Thoracic aorta (tissue), 2 donors: ENCODE results near the gene BUD31. TPM values are rescaled to one million over a fixed set of nuclear protein-coding genes. Genes with fewer than 3 reads are reported as not detected.

Source experiments
- ATAC-seq: fragments of 150-250 bp; one replicate; pipeline ENCODE4 v1.8.0; 2017; ENCODE audit warnings: low read depth; ENCODE audit not compliant: insufficient number of reproducible peaks, low FRiP score
- DNase-seq: peaks from one replicate; pipeline ENCODE4 v3.0.0-alpha.2; 2020; ENCODE audit warnings: low spot score
- H3K27ac ChIP-seq, 2 donors: fragments of 200-600 bp; sonication (generic); 1 replicate in 1 of 2; 2 replicates in 1 of 2; pipeline ENCODE4 v1.5.1; 2016; ENCODE audit warnings: mild to moderate bottlenecking in 2 of 2, moderate library complexity in 2 of 2
- H3K27me3 ChIP-seq: fragments of 200-600 bp; sonication (generic); replicated peaks from 2 replicates; pipeline ENCODE4 v1.6.0; 2016; ENCODE audit warnings: mild to moderate bottlenecking; ENCODE audit not compliant: insufficient read depth
- H3K36me3 ChIP-seq: fragments of 200-600 bp; sonication (generic); one replicate; pipeline ENCODE4 v1.5.1; 2016
- H3K4me1 ChIP-seq, 2 donors: fragments of 200-600 bp; sonication (generic); 1 replicate in 1 of 2; 2 replicates in 1 of 2; pipeline versions ENCODE4 v1.5.1 to v1.6.0; 2016; ENCODE audit warnings: low read depth in 2 of 2, mild to moderate bottlenecking in 1 of 2; ENCODE audit not compliant: control insufficient read depth in 1 of 2
- H3K4me3 ChIP-seq: fragments of 200-600 bp; sonication (generic); 2 replicates; pipeline ENCODE4 v1.5.1; 2016; ENCODE audit warnings: mild to moderate bottlenecking
- H3K9me3 ChIP-seq: fragments of 200-600 bp; sonication (generic); 2 replicates; pipeline ENCODE4 v1.5.1; 2016
- CTCF ChIP-seq: fragments of 200-600 bp; sonication (generic); IDR thresholded peaks from one replicate; pipeline ENCODE4 v1.5.1; 2019; ENCODE audit warnings: antibody characterized with exemption
- total RNA-seq, 2 donors: library from RNA; depleted of rRNA; stranded (reverse); fragments of >200 nt; gene quantifications; one replicate each; pipeline versions ENCODE4 v1.1.0 to v1.2.3, GENCODE V29; 2016

BUD31 gene
- total RNA-seq: 10 to 100 TPM; 52.3 to 78.1 TPM

GRCh38 chr7:99408379-99409191 lies at the start of gene BUD31, which contains the start of gene PDAP1:
Gene BUD31, plus strand, starts transcription at chr7:99408969. Its CDS starts 2,124 bp downstream, at chr7:99411093.
Gene PDAP1, minus strand, starts transcription at chr7:99408597. Its CDS starts 49 bp downstream, at chr7:99408548.
- Histone ChIP-seq H3K9me3 (no peaks in the 10 kb centered on the region), H3K27me3 (no peaks in the 10 kb centered on the region), H3K4me3 (peak within 1 kb of the TSS; percentile 96), H3K27ac (peak within 1 kb of the TSS; percentile 95 to 96), H3K4me1 (peaks cover 24 to 32% of the 10 kb centered on the region in 2 donors), H3K36me3 (peaks cover 31% of the 10 kb centered on the region)
- peak; percentile 62 for DNase-seq
- peak; percentile 93 for ATAC-seq
- TF ChIP-seq CTCF: no peak

DNA sequence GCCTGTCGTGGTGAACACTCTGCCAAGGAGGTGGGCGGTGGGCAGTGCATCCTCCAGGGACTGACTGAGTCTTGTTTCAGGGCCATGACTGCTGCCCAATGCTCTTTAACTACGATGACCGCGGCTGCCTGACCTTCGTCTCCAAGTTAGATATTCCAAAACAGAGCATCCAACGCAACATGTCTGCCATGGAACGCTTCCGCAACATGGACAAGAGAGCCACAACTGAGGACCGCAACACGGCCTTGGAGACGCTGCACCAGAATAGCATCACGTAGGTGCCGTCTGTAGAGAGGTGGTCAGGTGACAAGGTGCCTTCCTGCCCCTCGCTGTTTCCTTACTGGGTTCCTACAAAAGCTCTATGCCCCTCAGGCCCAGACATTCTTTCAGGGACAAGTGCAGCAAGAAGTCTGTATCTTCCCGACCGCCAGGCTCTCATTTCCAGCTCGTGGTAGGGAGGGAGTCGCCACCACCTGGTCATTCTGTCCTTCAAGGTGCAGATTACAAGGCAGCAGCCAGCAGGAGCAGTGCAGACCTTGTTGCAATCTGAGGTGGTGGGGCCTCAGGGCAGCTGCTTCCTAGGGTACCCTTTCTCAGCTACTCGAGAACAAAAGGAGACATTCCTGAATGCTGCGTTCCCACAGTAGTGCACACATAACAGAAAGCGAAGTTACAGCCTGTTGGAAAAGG lies 49.2 kb upstream of the BUD31 start:
- Histone ChIP-seq H3K4me1 (no peaks in the 10 kb centered on the region), H3K36me3 (peaks cover 91% of the 10 kb centered on the region), H3K9me3 (no peaks in the 10 kb centered on the region), H3K4me3 (no peak overlapping the region), H3K27me3 (no peaks in the 10 kb centered on the region), H3K27ac (no peak overlapping the region)
- DNase-seq (no peak), ATAC-seq (no peak)
- TF ChIP-seq CTCF: no peak

DNA sequence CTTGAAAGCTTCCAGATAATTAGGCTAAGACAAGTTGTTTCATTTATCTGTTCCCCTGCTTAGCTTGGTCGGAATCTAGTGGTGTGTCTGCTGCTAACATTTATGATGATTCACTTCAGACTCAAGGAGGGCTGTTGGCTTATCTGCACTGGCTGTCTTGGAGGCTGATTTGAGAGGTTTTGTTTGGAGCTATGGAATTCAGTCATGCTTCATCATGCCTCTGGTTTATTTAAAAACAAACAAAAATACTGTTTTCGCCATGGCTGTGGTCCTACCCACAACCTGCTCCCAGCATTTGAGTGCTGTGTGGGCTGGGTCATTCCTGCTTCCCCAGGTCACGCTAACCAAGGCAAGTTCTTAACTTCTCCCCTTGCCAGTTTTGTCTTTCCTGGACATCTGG lies 46.0 kb upstream of the BUD31 start:
- Histone ChIP-seq H3K9me3 (no peaks in the 10 kb centered on the region), H3K4me3 (no peak overlapping the region), H3K36me3 (peaks cover 90% of the 10 kb centered on the region), H3K27ac (no peak overlapping the region), H3K27me3 (no peaks in the 10 kb centered on the region), H3K4me1 (no peaks in the 10 kb centered on the region)
- ATAC-seq (no peak), DNase-seq (no peak)
- TF ChIP-seq CTCF: no peak

GRCh38 chr7:99363286-99363685 lies 45.5 kb upstream of the BUD31 start:
- ATAC-seq (no peak), DNase-seq (no peak)
- Histone ChIP-seq H3K27ac (no peak overlapping the region), H3K4me3 (no peak overlapping the region), H3K27me3 (no peaks in the 10 kb centered on the region), H3K36me3 (peaks cover 86% of the 10 kb centered on the region), H3K9me3 (no peaks in the 10 kb centered on the region), H3K4me1 (no peaks in the 10 kb centered on the region)
- no peak for TF ChIP-seq CTCF
